Measurements from ENCODE around the gene ANKDD1B.

ANKDD1B gene

GRCh38 chr5:75695472-75696351, 84.5 kb downstream of the ANKDD1B start:
- in situ Hi-C loops (cut with MboI; ENCODE audit: low sequenced_read_pairs) = loop anchor here (25.0 kb wide), 1 partner anchor 458 kb away; the partner anchor contains the start of gene ANKRD31

DNA sequence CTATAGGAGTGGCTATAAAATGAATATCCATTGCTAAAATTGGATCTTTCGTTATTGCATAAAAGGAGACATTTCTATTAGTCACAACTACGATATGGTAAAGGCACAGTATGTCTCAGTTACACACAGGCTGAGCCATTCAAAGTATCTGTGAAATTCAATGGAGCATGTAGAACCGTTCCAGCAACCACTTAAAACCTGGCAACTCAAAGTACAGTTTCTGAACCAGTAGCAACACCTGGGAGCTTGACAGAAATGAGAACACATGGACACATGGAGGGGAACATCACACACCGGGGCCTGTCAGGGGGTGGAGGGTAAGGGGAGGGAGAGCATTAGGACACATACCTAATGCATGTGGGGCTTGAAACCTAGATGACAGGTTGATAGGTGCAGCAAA, 90.6 kb downstream of the ANKDD1B start:
- in situ Hi-C loops (cut with MboI; ENCODE audit: low sequenced_read_pairs) = no loop called here

DNA sequence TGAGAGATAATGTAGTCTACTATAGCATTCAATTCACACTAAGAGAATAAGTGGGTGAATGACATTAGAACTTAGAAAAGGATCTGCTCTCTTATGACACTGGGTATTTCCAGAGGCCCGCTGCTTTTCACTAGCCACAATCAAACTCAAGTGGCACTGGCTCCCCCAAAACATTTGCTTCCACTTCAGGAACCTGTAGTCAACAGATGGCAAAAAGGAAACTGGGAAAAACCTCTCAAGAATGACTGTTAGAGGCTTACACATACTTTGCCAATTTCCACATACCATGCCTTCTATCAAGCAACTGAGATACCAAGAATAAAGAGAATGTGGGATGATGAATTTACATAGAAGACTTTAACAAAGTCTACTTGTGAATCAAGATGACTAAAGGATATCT, 94.8 kb downstream of the ANKDD1B start:
- in situ Hi-C loops (cut with MboI; ENCODE audit: low sequenced_read_pairs) = no loop called here

GRCh38 chr5:75706775-75707174, 95.5 kb downstream of the ANKDD1B start:
- in situ Hi-C loops (cut with MboI; ENCODE audit: low sequenced_read_pairs) = no loop called here

DNA sequence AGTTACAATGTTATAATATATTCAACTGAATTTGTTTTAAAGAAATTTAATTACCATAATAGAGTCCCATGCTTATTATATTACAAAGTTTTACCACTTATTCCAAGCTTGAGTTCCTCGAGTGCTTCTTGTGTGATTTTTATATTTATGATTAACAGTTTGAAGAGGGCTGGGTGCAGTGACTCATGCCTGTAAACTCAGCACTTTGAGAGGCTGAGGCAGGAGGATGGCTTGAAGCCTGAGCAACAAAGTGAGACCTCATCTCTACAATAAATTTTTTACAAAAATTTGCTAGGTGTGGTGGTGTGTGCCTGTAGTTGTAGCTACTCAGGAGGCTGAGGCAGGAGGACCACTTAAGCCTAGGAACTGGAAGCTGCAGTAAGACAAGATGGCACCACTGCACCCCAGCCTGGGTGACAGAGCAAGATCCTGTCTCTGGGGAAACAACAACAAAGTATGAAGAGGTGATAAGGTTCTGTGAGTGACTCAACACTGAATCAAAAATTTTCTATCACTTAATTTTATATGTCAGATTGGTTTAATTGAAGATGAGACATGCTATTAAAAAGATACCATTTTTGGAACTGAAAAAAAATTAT, 96.8 kb downstream of the ANKDD1B start:
- in situ Hi-C loops (cut with MboI; ENCODE audit: low sequenced_read_pairs) = no loop called here

DNA sequence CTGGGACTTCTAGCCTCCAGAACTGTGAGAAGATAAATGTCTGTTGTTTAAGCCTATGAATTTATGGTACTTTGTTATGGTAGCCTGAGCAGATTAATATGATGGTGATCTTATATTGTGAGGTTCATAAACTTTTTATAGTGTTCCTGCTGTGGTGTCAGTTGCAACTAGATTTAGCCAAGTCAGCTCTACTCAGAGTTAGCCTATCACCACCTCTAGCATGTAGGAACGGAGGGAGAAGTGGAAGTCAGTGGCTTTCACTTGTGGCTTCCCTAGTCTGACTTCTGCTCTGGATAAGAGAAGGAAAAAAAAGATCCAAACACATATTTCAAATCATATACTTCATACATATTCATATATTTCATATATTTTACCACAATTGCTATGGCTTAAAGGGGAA, 99.4 kb downstream of the ANKDD1B start:
- in situ Hi-C loops (cut with MboI; ENCODE audit: low sequenced_read_pairs) = no loop called here

DNA sequence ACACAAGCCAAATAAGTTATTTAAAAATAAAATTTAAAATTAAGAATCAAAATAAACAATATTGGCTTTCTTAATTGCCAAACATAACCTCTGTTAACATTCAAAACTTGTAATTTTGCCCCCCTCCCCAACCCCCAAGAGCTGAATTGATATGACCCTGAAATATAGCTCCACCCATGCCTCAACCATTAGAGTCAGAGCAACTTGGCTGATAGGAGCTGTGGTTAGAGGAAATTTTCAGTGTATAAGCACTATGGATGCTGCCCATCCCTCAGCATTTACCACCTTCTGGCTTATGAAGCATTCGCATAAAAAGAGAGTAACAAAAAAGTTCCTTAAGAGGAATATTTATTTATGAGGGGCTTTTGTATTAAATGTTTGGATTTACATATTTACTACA, 99.9 kb downstream of the ANKDD1B start:
- in situ Hi-C loops (cut with MboI; ENCODE audit: low sequenced_read_pairs) = no loop called here

DNA sequence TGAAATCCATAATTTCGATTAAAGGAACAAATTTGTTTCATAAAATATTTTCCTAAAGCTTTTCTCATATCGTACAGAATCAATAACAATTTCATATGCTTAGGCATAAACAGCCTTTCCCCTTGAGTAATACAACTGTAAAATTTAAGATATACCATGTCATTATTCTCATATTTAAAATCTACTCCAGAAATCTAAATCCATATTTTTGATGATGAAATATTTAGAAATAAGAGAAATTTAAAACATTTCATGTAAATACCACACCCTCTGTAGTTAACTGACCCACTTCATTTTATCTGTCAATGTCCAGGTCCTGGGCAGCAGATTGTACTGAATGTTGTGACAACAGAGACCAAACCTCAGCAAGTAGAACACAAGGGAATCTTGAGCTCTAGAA, 100.8 kb downstream of the ANKDD1B start:
- in situ Hi-C loops (cut with MboI; ENCODE audit: low sequenced_read_pairs) = no loop called here

- in situ Hi-C loops (cut with MboI; ENCODE audit: low sequenced_read_pairs) = no loop called here
Measured at GRCh38 chr5:75716715-75717081, 105.4 kb downstream of the ANKDD1B start.

GRCh38 chr5:75717082-75717922, 106.0 kb downstream of the ANKDD1B start, which contains the start of gene POC5:
POC5 (minus strand) TSS chr5:75717437; CDS start chr5:75712937, 4,500 bp downstream.
- in situ Hi-C loops (cut with MboI; ENCODE audit: low sequenced_read_pairs) = no loop called here

DNA sequence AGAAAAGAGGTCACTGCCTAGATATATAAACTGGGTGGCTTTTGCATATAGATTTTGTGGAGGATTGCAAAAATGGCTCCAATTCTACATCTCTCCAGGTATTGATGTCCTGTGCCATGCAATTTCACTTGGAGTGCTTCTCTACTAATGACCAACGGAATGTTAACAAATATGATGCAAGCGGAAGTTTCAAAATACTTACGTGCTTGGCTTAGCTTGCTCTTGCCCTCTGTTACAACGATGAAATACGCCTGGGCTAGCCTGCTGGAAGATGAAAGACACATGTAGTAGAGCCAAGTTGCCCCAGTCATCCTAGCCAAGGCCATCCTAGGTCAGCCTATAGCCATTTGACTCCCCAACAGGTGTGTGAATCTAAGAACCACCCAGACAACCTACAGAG, 109.6 kb downstream of the ANKDD1B start:
- in situ Hi-C loops (cut with MboI; ENCODE audit: low sequenced_read_pairs) = no loop called here
